H54 (cell line): Measurements from ENCODE around the gene ANKRD6.

Experiments used
- DNase-seq: peaks from one replicate; pipeline ENCODE4 v3.0.0; 2011; ENCODE audit warnings: low spot score, mixed read lengths; ENCODE audit not compliant: insufficient read length
- FAIRE-seq: peaks from 3 replicates; lab custom pipeline; 2011; peaks lifted over from hg19 to GRCh38; lab: Jason Lieb, UNC
- POLR2A ChIP-seq: IDR thresholded peaks from 2 replicates; pipeline ENCODE4 v1.6.1; 2011; ENCODE audit warnings: low read depth, mild to moderate bottlenecking, low read length

Gene ANKRD6

GRCh38 chr6:89434954-89435353, 2.0 kb downstream of the ANKRD6 start:
- no peak for TF ChIP-seq POLR2A
- DNase-seq (no peak), FAIRE-seq (no peak)

- no peak for TF ChIP-seq POLR2A
- no peak for DNase-seq
These were observed 3.3 kb downstream of the ANKRD6 start for GRCh38 chr6:89436226-89436625.

GRCh38 chr6:89438248-89438647, 5.3 kb downstream of the ANKRD6 start:
- no peak for FAIRE-seq
- DNase-seq, result no peak
- no peak for TF ChIP-seq POLR2A

More at GRCh38 chr6:89436226-89436625, 3.3 kb downstream of the ANKRD6 start:
- FAIRE-seq, result no peak

- DNase-seq (no peak), FAIRE-seq (no peak)
- TF ChIP-seq POLR2A, result no peak
These were observed 6.1 kb downstream of the ANKRD6 start for GRCh38 chr6:89439014-89439413.

GRCh38 chr6:89440200-89440599, 7.2 kb downstream of the ANKRD6 start:
- FAIRE-seq, result no peak

GRCh38 chr6:89443658-89444057, 10.7 kb downstream of the ANKRD6 start:
- TF ChIP-seq POLR2A, result no peak
- no peak for FAIRE-seq
- no peak for DNase-seq

More at GRCh38 chr6:89440200-89440599, 7.2 kb downstream of the ANKRD6 start:
- no peak for DNase-seq
- TF ChIP-seq POLR2A, result no peak

GRCh38 chr6:89449193-89449592, 16.2 kb downstream of the ANKRD6 start:
- no peak for TF ChIP-seq POLR2A
- DNase-seq (no peak), FAIRE-seq (no peak)

GRCh38 chr6:89452281-89452680, 19.3 kb downstream of the ANKRD6 start:
- TF ChIP-seq POLR2A, result no peak
- DNase-seq (no peak), FAIRE-seq (no peak)

- FAIRE-seq (no peak), DNase-seq (no peak)
These were observed 21.3 kb downstream of the ANKRD6 start for GRCh38 chr6:89454300-89454699.

GRCh38 chr6:89458704-89459103, 25.8 kb downstream of the ANKRD6 start:
- FAIRE-seq (no peak), DNase-seq (no peak)
- no peak for TF ChIP-seq POLR2A

More at GRCh38 chr6:89454300-89454699, 21.3 kb downstream of the ANKRD6 start:
- no peak for TF ChIP-seq POLR2A

GRCh38 chr6:89459501-89459900, 26.5 kb downstream of the ANKRD6 start:
- TF ChIP-seq POLR2A, result no peak
- no peak for DNase-seq
- no peak for FAIRE-seq

GRCh38 chr6:89460713-89461112, 27.8 kb downstream of the ANKRD6 start:
- DNase-seq (no peak), FAIRE-seq (no peak)
- TF ChIP-seq POLR2A, result no peak

GRCh38 chr6:89462503-89462902, 29.6 kb downstream of the ANKRD6 start:
- TF ChIP-seq POLR2A, result no peak
- DNase-seq (no peak), FAIRE-seq (no peak)

GRCh38 chr6:89464295-89464694, 31.3 kb downstream of the ANKRD6 start:
- no peak for DNase-seq
- no peak for FAIRE-seq
- no peak for TF ChIP-seq POLR2A

- FAIRE-seq, result no peak
- no peak for TF ChIP-seq POLR2A
These were observed 34.5 kb downstream of the ANKRD6 start for GRCh38 chr6:89467437-89467836.

GRCh38 chr6:89468998-89469397, 36.0 kb downstream of the ANKRD6 start:
- no peak for TF ChIP-seq POLR2A
- DNase-seq, result no peak
- FAIRE-seq, result no peak

More at GRCh38 chr6:89467437-89467836, 34.5 kb downstream of the ANKRD6 start:
- DNase-seq, result no peak
